Stimulated activated effector memory CD8-positive, alpha-beta T cell treated with anti-CD3 and anti-CD28 coated beads, Interleukin-12 subunit alpha, Interleukin-12 subunit beta, amount 100 ng/mL, for 72 hours (primary cell): ENCODE measurements around the gene ANKRD6.
A peak's percentile ranks its signal among the peaks of the same experiment; 100 is the strongest.
"Not testable (repeated sequence)": the region's sequence is repeated elsewhere in the genome, so short reads cannot be mapped to it uniquely, and the experiment has no call there.

ENCODE experiments used
- ATAC-seq: fragments of 150-1000 bp; cut with Tn5 transposase; 2 replicates; pipeline ENCODE4 v1.10.0; 2021
- DNase-seq, 2 donors: peaks; one replicate each; pipeline ENCODE4 v3.0.0; 2021 to 2022; ENCODE audit warnings: low spot score in 2 of 2
- H3K27ac Mint-ChIP-seq: one replicate; pipeline ENCODE4 v1.8.0; 2022; ENCODE audit warnings: mild to moderate bottlenecking, mixed read lengths
- H3K36me3 Mint-ChIP-seq: one replicate; pipeline ENCODE4 v1.8.0; 2022; ENCODE audit warnings: mild to moderate bottlenecking, mixed read lengths
- H3K4me1 Mint-ChIP-seq: one replicate; pipeline ENCODE4 v1.8.0; 2022; ENCODE audit warnings: mixed read lengths
- H3K4me3 Mint-ChIP-seq: one replicate; pipeline ENCODE4 v1.8.0; 2022; ENCODE audit warnings: mild to moderate bottlenecking, mixed read lengths
- H3K9me3 Mint-ChIP-seq: one replicate; pipeline ENCODE4 v1.8.0; 2022; ENCODE audit warnings: mixed read lengths

The ANKRD6 gene

GRCh38 chr6:89432875-89433251, at the start of gene ANKRD6:
Gene ANKRD6 (plus strand): TSS chr6:89433152. CDS start chr6:89566977, 133,825 bp downstream.
- no peaks in the 10 kb centered on the region for H3K36me3 Mint-ChIP-seq
- no peaks in the 10 kb centered on the region for H3K9me3 Mint-ChIP-seq
- peak within 1 kb of the TSS; percentile 70 for H3K27ac Mint-ChIP-seq
- H3K4me1 Mint-ChIP-seq: peaks cover 17% of the 10 kb centered on the region
- DNase-seq: peak; percentile 95 to 98
- ATAC-seq: peak; percentile 95
- H3K4me3 Mint-ChIP-seq: peak within 1 kb of the TSS; percentile 71

GRCh38 chr6:89385156-89385667, 47.7 kb upstream of the ANKRD6 start:
- DNase-seq: no peak
- peak; percentile 82 for ATAC-seq
- Mint-ChIP-seq H3K36me3 (no peaks in the 10 kb centered on the region), H3K4me3 (no peak overlapping the region), H3K4me1 (peaks cover 6% of the 10 kb centered on the region), H3K9me3 (no peaks in the 10 kb centered on the region), H3K27ac (no peak overlapping the region)

GRCh38 chr6:89385846-89386245, 47.1 kb upstream of the ANKRD6 start:
- H3K9me3 Mint-ChIP-seq: no peaks in the 10 kb centered on the region
- no peak overlapping the region for H3K4me3 Mint-ChIP-seq
- ATAC-seq (no peak), DNase-seq (no peak)
- H3K36me3 Mint-ChIP-seq: no peaks in the 10 kb centered on the region
- no peak overlapping the region for H3K27ac Mint-ChIP-seq
- H3K4me1 Mint-ChIP-seq: peaks cover 6% of the 10 kb centered on the region

- H3K4me1 Mint-ChIP-seq: peaks cover 6% of the 10 kb centered on the region
- H3K9me3 Mint-ChIP-seq: no peaks in the 10 kb centered on the region
- no peak overlapping the region for H3K4me3 Mint-ChIP-seq
- no peaks in the 10 kb centered on the region for H3K36me3 Mint-ChIP-seq
- ATAC-seq (no peak), DNase-seq (no peak)
- no peak overlapping the region for H3K27ac Mint-ChIP-seq
These were observed 45.9 kb upstream of the ANKRD6 start for GRCh38 chr6:89386917-89387491.

GRCh38 chr6:89387516-89388201, 45.3 kb upstream of the ANKRD6 start:
- no peak overlapping the region for H3K4me3 Mint-ChIP-seq
- H3K36me3 Mint-ChIP-seq: no peaks in the 10 kb centered on the region
- H3K4me1 Mint-ChIP-seq: peaks cover 6% of the 10 kb centered on the region
- DNase-seq (no peak), ATAC-seq (peak; percentile 51)
- H3K27ac Mint-ChIP-seq: no peak overlapping the region
- no peaks in the 10 kb centered on the region for H3K9me3 Mint-ChIP-seq

GRCh38 chr6:89388846-89389245, 44.1 kb upstream of the ANKRD6 start:
- DNase-seq: no peak
- Mint-ChIP-seq H3K4me3 (no peak overlapping the region), H3K27ac (no peak overlapping the region), H3K36me3 (no peaks in the 10 kb centered on the region), H3K4me1 (peaks cover 6% of the 10 kb centered on the region), H3K9me3 (peaks cover 7% of the 10 kb centered on the region)
- no peak for ATAC-seq

GRCh38 chr6:89392823-89393222, 40.1 kb upstream of the ANKRD6 start:
- no peaks in the 10 kb centered on the region for H3K4me1 Mint-ChIP-seq
- H3K36me3 Mint-ChIP-seq: no peaks in the 10 kb centered on the region
- peaks cover 7% of the 10 kb centered on the region for H3K9me3 Mint-ChIP-seq
- no peak overlapping the region for H3K27ac Mint-ChIP-seq
- ATAC-seq (no peak), DNase-seq (no peak)
- H3K4me3 Mint-ChIP-seq: no peak overlapping the region

- H3K9me3 Mint-ChIP-seq: peaks cover 7% of the 10 kb centered on the region
- no peaks in the 10 kb centered on the region for H3K4me1 Mint-ChIP-seq
- H3K4me3 Mint-ChIP-seq: no peak overlapping the region
- ATAC-seq: no peak
- DNase-seq: no peak
- no peak overlapping the region for H3K27ac Mint-ChIP-seq
- no peaks in the 10 kb centered on the region for H3K36me3 Mint-ChIP-seq
These were observed 39.3 kb upstream of the ANKRD6 start for GRCh38 chr6:89393659-89394058.

- not testable (repeated sequence) for ATAC-seq, H3K36me3 Mint-ChIP-seq, H3K4me3 Mint-ChIP-seq, H3K9me3 Mint-ChIP-seq, H3K27ac Mint-ChIP-seq, DNase-seq, H3K4me1 Mint-ChIP-seq
These were observed 35.1 kb upstream of the ANKRD6 start for GRCh38 chr6:89397884-89398283.

- H3K9me3 Mint-ChIP-seq: no peaks in the 10 kb centered on the region
- no peak overlapping the region for H3K27ac Mint-ChIP-seq
- no peak for DNase-seq
- H3K36me3 Mint-ChIP-seq: no peaks in the 10 kb centered on the region
- peaks cover 5% of the 10 kb centered on the region for H3K4me1 Mint-ChIP-seq
- no peak overlapping the region for H3K4me3 Mint-ChIP-seq
- no peak for ATAC-seq
These were observed 34.0 kb upstream of the ANKRD6 start for GRCh38 chr6:89398762-89399525.

GRCh38 chr6:89400050-89400449, 32.9 kb upstream of the ANKRD6 start:
- Mint-ChIP-seq H3K4me1 (peaks cover 5% of the 10 kb centered on the region), H3K4me3 (no peak overlapping the region), H3K27ac (no peak overlapping the region), H3K9me3 (no peaks in the 10 kb centered on the region), H3K36me3 (no peaks in the 10 kb centered on the region)
- no peak for DNase-seq
- no peak for ATAC-seq

- Mint-ChIP-seq H3K36me3 (no peaks in the 10 kb centered on the region), H3K9me3 (no peaks in the 10 kb centered on the region), H3K27ac (no peak overlapping the region), H3K4me3 (no peak overlapping the region), H3K4me1 (peaks cover 6% of the 10 kb centered on the region)
- DNase-seq: no peak
- no peak for ATAC-seq
These were observed 32.0 kb upstream of the ANKRD6 start for GRCh38 chr6:89400912-89401399.

- ATAC-seq: peak; percentile 70
- H3K27ac Mint-ChIP-seq: no peak overlapping the region
- no peaks in the 10 kb centered on the region for H3K36me3 Mint-ChIP-seq
- no peaks in the 10 kb centered on the region for H3K9me3 Mint-ChIP-seq
- no peak for DNase-seq
- H3K4me3 Mint-ChIP-seq: no peak overlapping the region
- peaks cover 12% of the 10 kb centered on the region for H3K4me1 Mint-ChIP-seq
These were observed 30.2 kb upstream of the ANKRD6 start for GRCh38 chr6:89402776-89403175.

- Mint-ChIP-seq H3K4me1 (peaks cover 12% of the 10 kb centered on the region), H3K36me3 (no peaks in the 10 kb centered on the region), H3K27ac (no peak overlapping the region), H3K4me3 (no peak overlapping the region), H3K9me3 (no peaks in the 10 kb centered on the region)
- ATAC-seq: no peak
- DNase-seq: no peak
These were observed 28.4 kb upstream of the ANKRD6 start for GRCh38 chr6:89404512-89404911.

GRCh38 chr6:89406141-89406540, 26.8 kb upstream of the ANKRD6 start:
- H3K4me3 Mint-ChIP-seq: no peak overlapping the region
- peak; percentile 22 for ATAC-seq

More at GRCh38 chr6:89406141-89406540, 26.8 kb upstream of the ANKRD6 start:
- Mint-ChIP-seq H3K36me3 (no peaks in the 10 kb centered on the region), H3K27ac (no peak overlapping the region), H3K9me3 (no peaks in the 10 kb centered on the region), H3K4me1 (peaks cover 7% of the 10 kb centered on the region)
- no peak for DNase-seq
